Pancreas (tissue), 10 donors: ENCODE results near the gene TRPV5. TPM values are rescaled to one million over a fixed set of nuclear protein-coding genes. Genes with fewer than 3 reads are reported as not detected.
A peak's percentile ranks its signal among the peaks of the same experiment; 100 is the strongest.

Experiments
- ATAC-seq, 4 donors: fragments of 200-7000 bp; cut with Tn5 transposase; one replicate each; pipeline versions ENCODE4 v1.8.0 to v1.9.1; 2020; ENCODE audit warnings: mild to moderate bottlenecking in 4 of 4, moderate library complexity in 4 of 4
- DNase-seq, 6 donors: peaks; one replicate each; pipeline ENCODE4 v3.0.0-alpha.2; 2020
- FAIRE-seq: peaks from 2 replicates; lab custom pipeline; 2012; peaks lifted over from hg19 to GRCh38; lab: Jason Lieb, UNC
- H3K27ac ChIP-seq, 4 donors: fragments of 200-600 bp; sonication (generic); 1 replicate in 3 of 4; 2 replicates in 1 of 4; pipeline versions ENCODE4 v1.5.0 to v1.8.0; 2020
- H3K27me3 ChIP-seq, 4 donors: fragments of 200-600 bp; one replicate each; pipeline ENCODE4 v1.8.0; 2021
- H3K36me3 ChIP-seq, 3 donors: fragments of 200-600 bp; sonication (generic) in 1 of 3; one replicate each; pipeline versions ENCODE4 v1.5.0 to v1.8.0; 2020 to 2021
- H3K4me1 ChIP-seq, 3 donors: fragments of 200-600 bp; one replicate each; pipeline ENCODE4 v1.8.0; 2021
- H3K4me3 ChIP-seq, 4 donors: fragments of 200-600 bp; sonication (generic) in 2 of 4; one replicate each; pipeline versions ENCODE4 v1.5.0 to v1.8.0; 2020 to 2021
- H3K9me3 ChIP-seq, 4 donors: fragments of 200-600 bp; one replicate each; pipeline ENCODE4 v1.8.0; 2021
- CTCF ChIP-seq, 4 donors: fragments of 200-600 bp; sonication (generic) in 3 of 4; IDR thresholded peaks; one replicate each; pipeline versions ENCODE4 v1.5.0 to v1.8.0; 2021; ENCODE audit warnings: antibody characterized with exemption in 4 of 4
- WGBS, 2 donors: extraction: QIAGEN DNeasy Blood & Tissue Kit; methylation state at CpG; one replicate each; pipeline ENCODE4 v1.1.7; 2013; 5-methylcytosine and 5-hydroxymethylcytosine counted together
- intact Hi-C, 3 donors: fragments of 100-400 bp; cut with DNase I; formaldehyde crosslinking; loops; one replicate each; pipeline versions ENCODE4 v1.11.1 to v1.14.2; 2022
- polyA plus RNA-seq, 2 donors: library from polyadenylated mRNA; stranded (reverse); fragments of 200-250 nt; gene quantifications; one replicate each; pipeline ENCODE4 v1.2.3, GENCODE V29; 2013
- total RNA-seq, 6 donors: library from RNA; stranded (reverse); fragmentation: NEBNext Ultra II Directional in 4 of 6; extraction: Animal tissue kit (Norgen Biotek cat#: 25700) in 4 of 6; gene quantifications; one replicate each; pipeline versions ENCODE4 v1.2.1 to v1.2.4, GENCODE V29; 2021 to 2023
- donor health status: healthy with polysubstance abuse.
- donor health status: DM: no; HTN: no; CAD: no; lungs with moderate emphysema.
- donor health status: DM: no; HTN: no; CAD: no.
- donor health status: control.
- donor health status: control.
- donor health status: Bipolar disorder and iron deficiency.
- donor health status: DM: yes; HTN: yes; CAD: no.
- donor health status: DM: no; HTN: no; CAD: no.
- donor health status: DM: no; HTN: no; CAD: no.
- donor health status: DM: yes; HTN: yes; CAD: no.

TRPV5 gene
- total and polyA plus RNA-seq, 8 donors = 0.06 to 0.08 TPM; not detected in 6

- intact Hi-C loops = no loop called here
- no peak for FAIRE-seq
- 52 to 54% methylated on average over 10 of the region's 10 CpGs for WGBS, 2 donors
- ATAC-seq = no peak
- Histone ChIP-seq H3K27ac (peak overlapping the region in 2 of 4 donors; percentile 8 to 73), H3K9me3 (no peaks in the 10 kb centered on the region), H3K4me1 (no peaks in the 10 kb centered on the region), H3K27me3 (no peaks in the 10 kb centered on the region), H3K36me3 (no peaks in the 10 kb centered on the region), H3K4me3 (peak overlapping the region; percentile 3 to 46 (median 32))
- no peak for TF ChIP-seq CTCF (IDR thresholded peaks at IDR 0.05)
- DNase-seq = peak in 2 of 6 donors; percentile 4 to 9
Measured at GRCh38 chr7:142883145-142883544, 50.4 kb downstream of the TRPV5 start.

GRCh38 chr7:142882338-142882678 lies 51.2 kb downstream of the TRPV5 start:
- TF ChIP-seq CTCF (IDR thresholded peaks at IDR 0.05) = no peak
- no peaks in the 10 kb centered on the region for H3K36me3 ChIP-seq
- peak overlapping the region in 2 of 4 donors; percentile 44 to 46 for H3K4me3 ChIP-seq
- H3K4me1 ChIP-seq = no peaks in the 10 kb centered on the region
- DNase-seq (peak in 1 of 6 donors; percentile 9), FAIRE-seq (no peak), ATAC-seq (no peak)
- 51 to 53% methylated on average over 5 of the region's 5 CpGs for WGBS, 2 donors
- no peaks in the 10 kb centered on the region for H3K27me3 ChIP-seq
- H3K9me3 ChIP-seq = no peaks in the 10 kb centered on the region
- peak overlapping the region; percentile 17 to 73 (median 31) for H3K27ac ChIP-seq
- intact Hi-C loops = no loop called here

GRCh38 chr7:142881586-142882337 lies 51.8 kb downstream of the TRPV5 start:
- H3K9me3 ChIP-seq = no peaks in the 10 kb centered on the region
- no peak for TF ChIP-seq CTCF (IDR thresholded peaks at IDR 0.05)
- WGBS, 2 donors = 47 to 57% methylated on average over 9 of the region's 9 CpGs
- intact Hi-C loops = no loop called here
- peaks cover 0 to 3% (median 0%) of the 10 kb centered on the region in 3 donors for H3K36me3 ChIP-seq
- ATAC-seq (peak in 3 of 4 donors; percentile 11 to 42 (median 29)), DNase-seq (peak in 2 of 6 donors; percentile 31 to 35), FAIRE-seq (no peak)
- H3K4me3 ChIP-seq = peak overlapping the region in 2 of 4 donors; percentile 44 to 46
- H3K27me3 ChIP-seq = no peaks in the 10 kb centered on the region
- no peaks in the 10 kb centered on the region for H3K4me1 ChIP-seq
- peak overlapping the region; percentile 17 to 73 (median 34) for H3K27ac ChIP-seq

- WGBS, 2 donors = 15 to 22% methylated on average over 8 of the region's 8 CpGs
- intact Hi-C loops = no loop called here
- H3K4me1 ChIP-seq = no peaks in the 10 kb centered on the region
- H3K27ac ChIP-seq = peak overlapping the region in 2 of 4 donors; percentile 39 to 73
- TF ChIP-seq CTCF (IDR thresholded peaks at IDR 0.05) = peak; percentile 66 to 76 (median 72)
- DNase-seq (peak in 2 of 6 donors; percentile 51 to 53), FAIRE-seq (no peak), ATAC-seq (peak; percentile 24 to 59 (median 48))
- H3K9me3 ChIP-seq = no peaks in the 10 kb centered on the region
- H3K27me3 ChIP-seq = no peaks in the 10 kb centered on the region
- H3K4me3 ChIP-seq = peak overlapping the region in 2 of 4 donors; percentile 3 to 6
- peaks cover 0 to 8% (median 0%) of the 10 kb centered on the region in 3 donors for H3K36me3 ChIP-seq
Measured at GRCh38 chr7:142880876-142881505, 52.6 kb downstream of the TRPV5 start.
